ENCODE measurements around the gene MRFAP1L1. TPM values are rescaled to one million over a fixed set of nuclear protein-coding genes. Genes with fewer than 3 reads are reported as not detected.
A peak's percentile ranks its signal among the peaks of the same experiment; 100 is the strongest.

MRFAP1L1 gene
- total RNA-seq, 2 donors from 2014 or later = 47.1 to 62.6 TPM

- H3K27ac ChIP-seq = peak overlapping the region in 1 of 2 donors; percentile 30
Measured at GRCh38 chr4:6749340-6750171, 39.9 kb upstream of the MRFAP1L1 start.

GRCh38 chr4:6748286-6748685, 38.6 kb upstream of the MRFAP1L1 start:
- DNase-seq (ENCODE audit: low spot score) (no peak), ATAC-seq (ENCODE audit: insufficient number of reproducible peaks, low FRiP score, low read depth) (no peak)
- no peak for TF ChIP-seq CTCF (IDR thresholded peaks at IDR 0.05)
- Histone ChIP-seq H3K27me3 (replicated peaks; ENCODE audit: insufficient read depth) (no peaks in the 10 kb centered on the region), H3K27ac (no peak overlapping the region), H3K4me3 (no peak overlapping the region), H3K4me1 (ENCODE audit: control insufficient read depth in 1 of 2, low read depth in 2 of 2) (peaks cover 12 to 14% of the 10 kb centered on the region in 2 donors), H3K9me3 (no peaks in the 10 kb centered on the region), H3K36me3 (no peaks in the 10 kb centered on the region)

More at GRCh38 chr4:6749340-6750171, 39.9 kb upstream of the MRFAP1L1 start:
- no peaks in the 10 kb centered on the region for H3K9me3 ChIP-seq
- DNase-seq (ENCODE audit: low spot score) (peak; percentile 42), ATAC-seq (ENCODE audit: insufficient number of reproducible peaks, low FRiP score, low read depth) (peak; percentile 21)
- no peaks in the 10 kb centered on the region for H3K36me3 ChIP-seq
- H3K4me3 ChIP-seq = no peak overlapping the region
- H3K4me1 ChIP-seq (ENCODE audit: control insufficient read depth in 1 of 2, low read depth in 2 of 2) = peaks cover 12 to 14% of the 10 kb centered on the region in 2 donors
- no peaks in the 10 kb centered on the region for H3K27me3 ChIP-seq (replicated peaks; ENCODE audit: insufficient read depth)
- TF ChIP-seq CTCF (IDR thresholded peaks at IDR 0.05) = no peak

GRCh38 chr4:6747294-6748051, 37.8 kb upstream of the MRFAP1L1 start:
- Histone ChIP-seq H3K4me3 (peak overlapping the region; percentile 7), H3K4me1 (ENCODE audit: control insufficient read depth in 1 of 2, low read depth in 2 of 2) (peaks cover 12 to 14% of the 10 kb centered on the region in 2 donors), H3K9me3 (no peaks in the 10 kb centered on the region), H3K27ac (peak overlapping the region in 1 of 2 donors; percentile 9), H3K36me3 (no peaks in the 10 kb centered on the region), H3K27me3 (replicated peaks; ENCODE audit: insufficient read depth) (no peaks in the 10 kb centered on the region)
- no peak for TF ChIP-seq CTCF (IDR thresholded peaks at IDR 0.05)
- DNase-seq (ENCODE audit: low spot score) (no peak), ATAC-seq (ENCODE audit: insufficient number of reproducible peaks, low FRiP score, low read depth) (no peak)

GRCh38 chr4:6746721-6747293, 37.1 kb upstream of the MRFAP1L1 start:
- Histone ChIP-seq H3K27ac (peak overlapping the region in 1 of 2 donors; percentile 9), H3K9me3 (no peaks in the 10 kb centered on the region), H3K36me3 (no peaks in the 10 kb centered on the region), H3K4me1 (ENCODE audit: control insufficient read depth in 1 of 2, low read depth in 2 of 2) (peaks cover 12 to 14% of the 10 kb centered on the region in 2 donors), H3K27me3 (replicated peaks; ENCODE audit: insufficient read depth) (no peaks in the 10 kb centered on the region), H3K4me3 (peak overlapping the region; percentile 7)
- no peak for DNase-seq (ENCODE audit: low spot score)
- TF ChIP-seq CTCF (IDR thresholded peaks at IDR 0.05) = no peak
- no peak for ATAC-seq (ENCODE audit: insufficient number of reproducible peaks, low FRiP score, low read depth)

GRCh38 chr4:6742989-6743388, 33.3 kb upstream of the MRFAP1L1 start:
- H3K36me3 ChIP-seq = no peaks in the 10 kb centered on the region
- no peaks in the 10 kb centered on the region for H3K9me3 ChIP-seq
- no peaks in the 10 kb centered on the region for H3K27me3 ChIP-seq (replicated peaks; ENCODE audit: insufficient read depth)
- peaks cover 8 to 14% of the 10 kb centered on the region in 2 donors for H3K4me1 ChIP-seq (ENCODE audit: control insufficient read depth in 1 of 2, low read depth in 2 of 2)
- no peak overlapping the region for H3K27ac ChIP-seq
- ATAC-seq (ENCODE audit: insufficient number of reproducible peaks, low FRiP score, low read depth) (no peak), DNase-seq (ENCODE audit: low spot score) (no peak)
- no peak overlapping the region for H3K4me3 ChIP-seq
- TF ChIP-seq CTCF (IDR thresholded peaks at IDR 0.05) = no peak

Measured in thoracic aorta (tissue), 2 donors.